NCI-H2227 (cell line): ENCODE measurements around the gene NAT14.

Experiments
- DNase-seq: peaks from one replicate; lab custom pipeline; 2025; ENCODE audit not compliant: unreplicated experiment; lab: John Stamatoyannopoulos, UW

NAT14 gene

GRCh38 chr19:55452749-55453346, 32.1 kb upstream of the NAT14 start:
- peak; percentile 100 for DNase-seq

GRCh38 chr19:55453511-55454260, 31.3 kb upstream of the NAT14 start:
- no peak for DNase-seq

DNA sequence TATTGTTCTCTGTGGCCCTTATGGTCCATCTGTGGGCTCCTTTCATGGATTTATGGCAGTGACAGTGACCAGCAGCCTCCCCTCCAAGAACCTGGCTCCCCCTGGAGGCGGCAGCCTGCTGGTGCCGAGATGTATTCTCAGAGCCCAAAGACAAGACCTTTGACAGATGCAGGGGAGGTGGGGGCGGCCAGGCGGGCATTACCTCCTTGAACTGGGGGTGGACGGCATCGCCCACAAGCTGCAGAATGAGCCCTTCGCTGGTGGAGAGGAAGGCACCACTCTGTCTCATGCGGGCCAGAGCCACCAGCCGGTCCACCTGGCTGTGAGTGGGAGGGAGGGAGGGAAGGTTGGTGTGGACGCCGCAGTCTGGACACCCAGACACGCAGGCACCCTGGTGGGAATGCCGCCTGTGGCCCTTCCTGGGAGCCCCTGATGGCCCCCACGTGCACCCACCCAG, 30.2 kb upstream of the NAT14 start:
- DNase-seq, result peak; percentile 91

DNA sequence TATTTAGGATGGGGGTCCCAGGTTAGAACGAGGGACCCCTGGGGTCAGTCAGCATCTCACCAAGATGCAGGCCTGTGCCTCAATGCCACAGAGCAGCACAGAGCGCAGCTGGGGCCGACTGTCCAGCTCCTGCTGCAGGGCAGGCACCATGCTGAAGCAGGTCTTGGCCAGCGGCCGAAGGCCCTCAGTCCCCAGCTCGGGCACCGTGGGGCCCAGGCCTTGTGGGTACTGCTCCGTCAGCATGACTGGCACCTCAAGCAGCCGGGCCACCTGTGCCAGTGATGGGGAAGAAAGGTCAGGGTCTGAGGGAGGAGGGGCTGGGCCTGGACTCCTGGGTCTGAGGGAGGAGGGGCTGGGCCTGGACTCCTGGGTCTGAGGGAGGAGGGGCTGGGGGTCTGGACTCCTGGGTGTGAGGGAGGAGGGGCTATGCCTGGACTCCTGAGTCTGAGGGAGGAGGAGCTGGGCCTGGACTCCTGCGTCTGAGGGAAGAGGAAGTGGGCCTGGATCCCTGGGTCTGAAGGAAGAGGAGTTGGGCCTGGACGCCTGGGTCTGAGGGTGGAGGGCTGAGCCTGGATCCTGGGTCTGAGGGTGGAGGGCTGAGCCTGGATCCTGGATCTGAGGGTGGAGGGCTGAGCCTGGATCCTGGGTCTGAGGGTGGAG, 29.3 kb upstream of the NAT14 start:
- no peak for DNase-seq

GRCh38 chr19:55456347-55456746, 28.6 kb upstream of the NAT14 start:
- DNase-seq, result no peak

- DNase-seq, result no peak
Measured at GRCh38 chr19:55457683-55458457, 27.1 kb upstream of the NAT14 start.

DNA sequence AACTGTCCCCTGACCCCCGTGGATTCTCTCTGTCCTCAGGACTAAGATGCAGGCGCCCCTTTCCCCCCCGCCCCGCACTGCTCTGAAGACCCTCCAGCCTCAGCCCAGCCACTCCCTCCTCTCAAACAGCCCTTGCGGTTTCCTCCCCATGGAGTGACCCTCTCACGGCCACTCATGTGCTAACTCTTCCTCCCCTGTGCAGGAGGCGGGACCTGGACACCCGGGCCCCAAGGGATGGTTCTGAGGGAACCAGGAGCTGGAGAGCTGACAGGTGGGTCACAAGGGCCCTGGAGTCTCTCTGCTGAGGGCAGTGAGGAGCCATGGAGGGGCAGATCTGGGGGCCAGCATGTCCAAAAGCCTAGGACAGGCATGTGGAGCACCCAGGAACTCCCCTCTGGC, 25.4 kb upstream of the NAT14 start:
- peak; percentile 63 for DNase-seq

DNA sequence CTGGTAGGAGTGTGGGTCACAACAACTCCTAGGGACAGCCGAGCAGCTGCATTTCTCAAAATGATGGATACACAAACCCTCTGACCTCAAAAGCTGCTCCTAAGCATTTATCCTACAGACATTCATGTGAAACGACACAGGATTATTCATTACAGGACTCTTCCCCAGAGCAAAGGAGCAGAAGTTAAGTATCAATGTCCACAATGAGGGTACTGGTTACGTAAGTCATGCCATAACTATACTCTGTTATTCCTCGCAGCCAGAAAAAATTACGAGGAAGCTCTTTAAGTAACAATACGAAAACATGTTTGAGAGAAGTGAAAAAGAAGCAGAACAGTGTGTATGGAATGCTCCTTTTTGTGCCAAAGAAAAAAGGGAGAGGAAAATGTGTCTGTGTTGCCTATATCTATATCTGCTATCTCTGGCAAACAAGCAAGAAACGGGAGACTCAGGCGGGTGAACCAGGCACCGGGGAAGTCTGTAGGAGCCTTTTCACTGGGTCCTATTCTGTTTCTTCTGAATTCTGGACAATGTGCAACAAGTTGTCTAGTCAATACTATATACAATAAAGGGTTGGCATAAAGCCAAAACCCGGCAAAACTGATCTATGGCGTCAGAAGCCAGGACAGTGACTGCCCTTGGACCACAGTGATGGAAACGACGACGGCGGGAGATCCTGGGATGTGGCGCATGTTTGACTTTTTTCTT, 24.9 kb upstream of the NAT14 start:
- peak; percentile 67 for DNase-seq

DNA sequence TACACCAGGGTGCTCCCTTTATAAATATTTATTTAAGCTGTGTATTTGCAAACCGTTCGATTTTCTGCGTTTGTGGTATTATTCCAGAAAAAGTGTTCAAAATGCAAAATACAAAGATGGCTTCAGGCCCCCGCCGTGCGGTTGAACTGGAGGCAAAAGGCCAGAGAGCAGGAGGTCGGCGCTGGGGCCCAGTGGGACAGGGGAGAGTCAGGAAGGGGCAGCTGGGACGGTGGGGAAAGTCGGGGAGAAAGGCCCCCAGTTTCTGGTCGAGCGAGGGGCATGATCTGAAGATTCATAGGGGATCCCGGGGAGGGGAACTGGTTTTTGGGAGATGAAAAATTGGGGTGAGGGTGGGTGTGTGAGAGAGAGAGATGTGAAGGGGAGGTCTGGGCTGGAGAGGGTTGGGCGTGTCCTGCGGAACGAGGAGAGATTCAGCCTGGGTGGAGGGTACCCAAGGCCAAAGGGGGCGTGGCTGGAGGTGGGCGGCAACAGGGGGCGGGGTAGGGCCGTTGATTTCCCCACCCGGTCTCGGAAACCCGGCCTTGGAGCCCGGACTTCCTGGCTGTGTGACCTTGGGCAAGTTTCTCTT, 24.2 kb upstream of the NAT14 start:
- DNase-seq, result peak; percentile 92

- DNase-seq, result peak; percentile 100
Measured at GRCh38 chr19:55461259-55461973, 23.6 kb upstream of the NAT14 start, which contains the start of gene ISOC2. Gene ISOC2 (minus strand): TSS chr19:55461642. CDS start chr19:55456486, 5,156 bp downstream.

- DNase-seq, result peak; percentile 75
Measured at GRCh38 chr19:55461974-55462626, 22.9 kb upstream of the NAT14 start.

- DNase-seq, result no peak
Measured at GRCh38 chr19:55462722-55463121, 22.3 kb upstream of the NAT14 start.

DNA sequence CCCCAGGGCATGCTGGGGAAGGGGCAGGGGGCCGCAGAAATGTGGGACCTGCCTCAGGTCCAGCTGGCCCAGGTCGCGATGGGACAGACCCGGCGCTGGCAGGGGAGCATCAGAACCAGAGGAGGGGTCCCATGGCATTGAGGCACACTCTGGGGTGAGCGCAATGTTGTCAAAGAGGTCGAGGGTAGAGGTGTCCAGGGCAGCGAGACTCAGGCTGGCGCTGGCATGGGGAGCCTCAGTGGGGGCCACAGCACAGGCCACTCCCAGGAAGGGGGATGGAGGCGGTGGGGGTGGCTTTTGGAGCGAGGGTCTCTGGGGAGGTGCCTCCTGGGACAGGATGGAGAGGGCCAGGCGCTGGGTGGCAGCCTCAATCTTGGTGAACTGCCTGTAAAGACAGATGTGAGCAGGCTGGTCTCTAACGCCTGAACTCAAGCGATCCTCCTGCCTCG, 21.4 kb upstream of the NAT14 start:
- no peak for DNase-seq

DNA sequence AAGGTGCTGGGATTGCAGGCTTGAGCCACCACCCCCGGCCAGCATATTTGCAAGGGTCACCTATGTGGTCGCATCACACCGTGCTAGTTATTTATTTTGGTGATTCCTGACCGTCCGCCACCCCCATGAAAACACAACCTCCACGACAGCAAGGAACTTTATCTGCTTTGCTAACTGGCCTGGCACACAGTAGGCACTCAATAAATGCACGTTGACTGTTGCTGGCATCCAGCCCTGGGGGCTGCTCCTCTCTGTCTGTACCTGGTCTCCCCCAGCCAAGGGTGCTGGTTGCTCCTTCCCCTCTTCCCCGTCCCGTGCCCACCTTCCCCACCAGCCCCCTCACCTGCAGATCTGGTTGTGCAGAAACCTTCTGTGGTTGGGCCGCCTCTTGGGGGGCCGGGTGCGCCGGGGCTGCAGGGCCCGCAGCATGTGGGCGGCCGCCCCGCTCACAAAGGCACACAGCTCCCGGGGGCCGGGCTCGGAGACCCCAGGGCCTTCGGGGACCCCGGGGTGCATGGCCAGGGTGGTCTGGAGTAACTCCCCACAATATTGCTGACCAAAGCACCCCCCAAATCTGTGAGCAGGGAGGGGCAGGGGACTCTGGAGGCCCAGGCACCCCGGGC, 20.8 kb upstream of the NAT14 start:
- no peak for DNase-seq

DNA sequence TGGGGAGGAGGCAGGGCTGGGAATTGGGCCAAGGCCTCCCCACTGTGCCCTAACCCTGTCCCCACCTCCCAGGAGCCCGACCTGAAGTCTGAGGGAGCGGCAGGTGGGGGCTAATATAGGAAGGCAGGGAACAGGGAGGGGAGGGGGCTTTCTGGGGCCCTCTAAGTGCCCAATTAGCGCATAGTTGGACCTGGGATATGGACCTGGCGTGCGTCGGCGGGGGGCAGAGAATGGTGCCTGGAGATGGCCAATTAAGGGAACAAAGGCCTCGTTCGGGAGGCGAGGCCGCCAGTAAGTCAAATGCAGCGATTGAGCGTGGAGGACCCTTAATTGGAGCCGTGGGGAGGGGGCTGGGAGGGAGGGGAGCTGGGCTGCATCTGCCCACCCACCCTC, 20.3 kb upstream of the NAT14 start, which contains the start of gene C19orf85:
Gene C19orf85 (minus strand): TSS at position 90 of the 393 bp plus-strand sequence. CDS start 197 bp downstream, outside the sequence.
- peak; percentile 94 for DNase-seq

GRCh38 chr19:55465460-55466240, 19.3 kb upstream of the NAT14 start:
- DNase-seq, result peak; percentile 47

DNA sequence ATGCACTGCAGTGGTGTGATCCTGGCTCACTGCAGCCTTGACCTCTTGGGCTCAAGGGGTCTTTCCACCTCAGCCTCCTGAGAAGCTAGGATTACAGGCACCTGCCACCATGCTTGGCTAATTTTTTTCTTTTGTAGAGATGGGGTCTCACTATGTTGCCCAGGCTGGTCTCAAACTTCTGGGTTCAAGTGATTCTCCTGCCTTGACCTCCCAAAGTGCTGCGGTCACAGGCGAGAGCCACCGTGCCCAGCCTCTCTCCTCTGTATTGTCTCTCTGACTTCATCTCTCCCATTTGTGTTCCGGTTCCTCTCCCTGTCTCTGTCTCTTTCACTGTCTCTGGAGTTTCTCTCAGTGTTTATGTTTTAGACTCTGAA, 18.8 kb upstream of the NAT14 start:
- no peak for DNase-seq
